Measurements from ENCODE around the gene KCNK5. TPM values are rescaled to one million over a fixed set of nuclear protein-coding genes. Genes with fewer than 3 reads are reported as not detected.

The KCNK5 gene
- total and polyA plus RNA-seq, 4 donors, result 6.0 to 22.0 (median 16.1) TPM

DNA sequence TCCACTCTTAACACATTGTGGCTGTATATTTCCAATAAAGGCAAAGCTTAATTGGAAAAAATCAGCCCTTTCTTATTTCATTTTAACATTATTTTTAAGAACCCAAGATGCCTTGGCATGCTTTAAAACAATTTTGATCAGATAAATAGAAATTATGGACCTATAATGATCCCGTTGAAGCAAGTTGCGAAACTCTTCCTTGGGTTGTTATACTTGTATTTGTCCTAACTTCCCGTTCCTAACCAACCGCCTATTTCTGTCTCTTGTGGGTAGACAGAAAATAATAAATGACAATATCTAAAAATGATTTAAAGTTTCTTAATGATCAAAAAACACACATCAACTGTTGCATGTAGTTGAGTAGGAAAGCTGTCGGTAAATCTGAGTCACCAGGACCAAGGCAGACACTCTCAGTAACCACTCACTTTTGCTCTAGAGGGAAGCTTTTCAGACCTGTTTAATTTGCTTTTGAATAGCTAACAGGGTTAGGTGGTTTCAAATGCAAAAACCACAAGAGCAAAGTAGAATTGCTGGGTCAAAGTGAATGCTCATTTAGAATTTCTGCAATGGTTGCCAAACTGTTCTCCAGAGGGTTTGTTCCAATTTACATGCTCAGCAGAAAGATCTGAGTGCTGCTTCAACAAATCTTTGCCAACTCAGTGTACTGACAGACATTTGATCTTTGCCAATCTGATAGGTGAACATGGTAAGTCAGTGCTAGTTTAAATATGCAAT lies 34.2 kb upstream of the KCNK5 start:
- WGBS, 2 donors, result 12 to 21% methylated on average over 5 of the region's 5 CpGs
- H3K36me3 ChIP-seq (ENCODE audit: control insufficient read depth in 4 of 4, insufficient read depth in 4 of 4, low read length in 4 of 4), result no peaks in the 10 kb centered on the region
- no peak overlapping the region for H3K4me3 ChIP-seq
- peaks cover 0 to 5% (median 0%) of the 10 kb centered on the region in 5 donors for H3K4me1 ChIP-seq (ENCODE audit: control insufficient read depth in 5 of 5, insufficient read depth in 5 of 5, low read length in 5 of 5)
- ATAC-seq (ENCODE audit: insufficient read depth, low FRiP score) (peak; percentile 41), DNase-seq (peak in 2 of 3 donors; percentile 35 to 45)
- no peaks in the 10 kb centered on the region for H3K27me3 ChIP-seq (ENCODE audit: control insufficient read depth in 3 of 3, insufficient read depth in 3 of 3, low read length in 2 of 3)
- H3K9ac ChIP-seq (ENCODE audit: insufficient read depth in 1 of 2, low read length in 2 of 2), result no peak overlapping the region
- TF ChIP-seq, protein P1, sequence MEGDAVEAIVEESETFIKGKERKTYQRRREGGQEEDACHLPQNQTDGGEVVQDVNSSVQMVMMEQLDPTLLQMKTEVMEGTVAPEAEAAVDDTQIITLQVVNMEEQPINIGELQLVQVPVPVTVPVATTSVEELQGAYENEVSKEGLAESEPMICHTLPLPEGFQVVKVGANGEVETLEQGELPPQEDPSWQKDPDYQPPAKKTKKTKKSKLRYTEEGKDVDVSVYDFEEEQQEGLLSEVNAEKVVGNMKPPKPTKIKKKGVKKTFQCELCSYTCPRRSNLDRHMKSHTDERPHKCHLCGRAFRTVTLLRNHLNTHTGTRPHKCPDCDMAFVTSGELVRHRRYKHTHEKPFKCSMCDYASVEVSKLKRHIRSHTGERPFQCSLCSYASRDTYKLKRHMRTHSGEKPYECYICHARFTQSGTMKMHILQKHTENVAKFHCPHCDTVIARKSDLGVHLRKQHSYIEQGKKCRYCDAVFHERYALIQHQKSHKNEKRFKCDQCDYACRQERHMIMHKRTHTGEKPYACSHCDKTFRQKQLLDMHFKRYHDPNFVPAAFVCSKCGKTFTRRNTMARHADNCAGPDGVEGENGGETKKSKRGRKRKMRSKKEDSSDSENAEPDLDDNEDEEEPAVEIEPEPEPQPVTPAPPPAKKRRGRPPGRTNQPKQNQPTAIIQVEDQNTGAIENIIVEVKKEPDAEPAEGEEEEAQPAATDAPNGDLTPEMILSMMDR (IDR thresholded peaks at IDR 0.05; ENCODE audit: control extremely low read depth, extremely low read depth), result no peak
- H3K27ac ChIP-seq (ENCODE audit: low read depth in 1 of 2, low read length in 1 of 2), result no peak overlapping the region
- no peaks in the 10 kb centered on the region for H3K9me3 ChIP-seq (ENCODE audit: control insufficient read depth in 4 of 4, insufficient read depth in 3 of 4, low read length in 3 of 4)

DNA sequence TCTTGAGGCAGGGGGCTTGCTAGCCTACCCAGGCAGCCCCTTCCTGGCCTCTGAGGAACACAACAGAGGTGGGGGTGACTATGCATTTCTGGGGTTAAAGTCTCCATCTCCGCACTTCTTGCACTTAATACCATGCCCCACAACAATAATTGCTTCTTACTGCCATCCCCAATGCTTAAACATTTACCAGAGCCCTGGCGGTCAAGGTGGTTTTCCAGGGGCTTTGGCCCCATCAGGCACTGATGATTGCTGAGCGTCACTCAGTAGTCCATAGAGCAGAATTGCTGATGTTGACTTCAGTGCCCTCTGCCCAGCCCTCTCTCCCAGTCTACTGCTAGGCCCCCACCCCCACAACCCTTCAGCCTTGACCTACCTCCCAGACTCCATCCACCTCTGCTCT lies 32.5 kb upstream of the KCNK5 start:
- Histone ChIP-seq H3K36me3 (ENCODE audit: control insufficient read depth in 4 of 4, insufficient read depth in 4 of 4, low read length in 4 of 4) (no peaks in the 10 kb centered on the region), H3K9me3 (ENCODE audit: control insufficient read depth in 4 of 4, insufficient read depth in 3 of 4, low read length in 3 of 4) (no peaks in the 10 kb centered on the region), H3K4me3 (no peak overlapping the region), H3K27me3 (ENCODE audit: control insufficient read depth in 3 of 3, insufficient read depth in 3 of 3, low read length in 2 of 3) (no peaks in the 10 kb centered on the region), H3K4me1 (ENCODE audit: control insufficient read depth in 5 of 5, insufficient read depth in 5 of 5, low read length in 5 of 5) (peaks cover 0 to 5% (median 0%) of the 10 kb centered on the region in 5 donors), H3K27ac (ENCODE audit: low read depth in 1 of 2, low read length in 1 of 2) (no peak overlapping the region), H3K9ac (ENCODE audit: insufficient read depth in 1 of 2, low read length in 2 of 2) (no peak overlapping the region)
- DNase-seq, result no peak
- WGBS, 2 donors, result 94 to 96% methylated on average over 3 of the region's 3 CpGs
- ATAC-seq (ENCODE audit: insufficient read depth, low FRiP score), result no peak
- TF ChIP-seq, protein P1 (IDR thresholded peaks at IDR 0.05; ENCODE audit: control extremely low read depth, extremely low read depth), result no peak

DNA sequence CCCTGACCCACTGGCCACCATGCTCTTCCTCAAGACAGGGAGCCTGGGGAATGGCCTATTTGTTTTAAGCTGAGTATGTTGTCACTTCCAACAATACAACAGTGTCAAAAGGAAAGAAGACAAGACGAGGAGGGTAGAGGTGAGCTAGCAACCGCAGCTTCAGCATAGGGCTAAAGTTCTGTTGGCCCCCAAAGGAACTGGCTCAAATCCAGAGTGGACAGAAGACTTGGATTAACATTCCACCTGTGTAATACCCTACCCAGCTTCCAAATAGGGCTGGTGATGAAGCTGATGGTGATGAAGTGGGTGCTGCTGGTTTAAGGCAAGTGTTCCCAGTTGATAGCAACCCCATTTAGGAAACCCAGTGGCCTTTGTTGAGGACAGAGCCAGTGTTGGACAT lies 31.7 kb upstream of the KCNK5 start:
- TF ChIP-seq, protein P1 (IDR thresholded peaks at IDR 0.05; ENCODE audit: control extremely low read depth, extremely low read depth), result no peak
- DNase-seq, result no peak
- no peak overlapping the region for H3K4me3 ChIP-seq
- ATAC-seq (ENCODE audit: insufficient read depth, low FRiP score), result no peak
- WGBS, 2 donors, result 79 to 90% methylated on average over 2 of the region's 2 CpGs
- H3K36me3 ChIP-seq (ENCODE audit: control insufficient read depth in 4 of 4, insufficient read depth in 4 of 4, low read length in 4 of 4), result no peaks in the 10 kb centered on the region
- peaks cover 0 to 5% (median 0%) of the 10 kb centered on the region in 5 donors for H3K4me1 ChIP-seq (ENCODE audit: control insufficient read depth in 5 of 5, insufficient read depth in 5 of 5, low read length in 5 of 5)
- H3K27ac ChIP-seq (ENCODE audit: low read depth in 1 of 2, low read length in 1 of 2), result no peak overlapping the region
- no peaks in the 10 kb centered on the region for H3K27me3 ChIP-seq (ENCODE audit: control insufficient read depth in 3 of 3, insufficient read depth in 3 of 3, low read length in 2 of 3)
- H3K9me3 ChIP-seq (ENCODE audit: control insufficient read depth in 4 of 4, insufficient read depth in 3 of 4, low read length in 3 of 4), result no peaks in the 10 kb centered on the region
- no peak overlapping the region for H3K9ac ChIP-seq (ENCODE audit: insufficient read depth in 1 of 2, low read length in 2 of 2)
